NCI-H510A treated with DMSO at 0.1 percent for 48 hours (cell line): ENCODE results near the gene CDCP2.

Experiments used
- DNase-seq: peaks from one replicate; lab custom pipeline; 2025; lab: John Stamatoyannopoulos, UW

Gene CDCP2

DNA sequence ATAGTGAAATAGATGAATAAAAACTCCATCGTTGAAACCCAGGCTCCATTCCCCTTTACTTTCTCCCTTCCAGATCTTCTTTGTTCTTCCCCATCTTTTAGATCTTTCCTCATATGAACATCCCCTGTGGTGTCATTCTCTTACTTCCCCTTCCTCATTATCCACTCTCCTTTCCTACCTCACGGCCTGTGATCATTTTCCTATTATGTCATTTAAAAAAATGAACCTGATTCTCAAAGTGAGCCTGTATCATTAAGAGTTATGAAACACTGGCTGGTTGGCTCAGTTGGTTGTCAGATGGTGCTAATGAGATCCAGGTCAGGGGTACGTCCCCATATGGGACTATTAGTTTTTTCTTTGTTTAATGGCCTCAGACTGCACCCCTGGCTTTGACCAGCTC lies 61.1 kb downstream of the CDCP2 start:
- no peak for DNase-seq

DNA sequence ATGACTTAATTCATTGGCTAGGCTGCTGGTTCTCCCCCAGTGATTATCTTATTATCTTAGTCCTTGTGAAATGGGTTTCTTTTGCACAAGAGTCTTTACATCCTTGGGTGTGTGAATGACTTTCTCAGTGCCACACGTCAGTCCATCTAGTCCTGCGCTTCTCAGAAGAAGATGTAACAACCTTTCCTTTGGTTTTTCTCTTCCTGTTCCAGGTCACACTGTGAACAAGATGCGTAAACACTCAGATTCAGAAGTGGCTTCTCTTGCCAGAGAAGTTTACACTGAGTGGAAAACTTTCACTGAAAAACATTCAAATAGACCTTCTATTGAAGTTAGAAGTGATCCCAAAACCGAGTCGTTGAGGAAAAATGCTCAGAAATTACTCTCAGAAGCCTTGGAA lies 64.4 kb downstream of the CDCP2 start:
- no peak for DNase-seq

DNA sequence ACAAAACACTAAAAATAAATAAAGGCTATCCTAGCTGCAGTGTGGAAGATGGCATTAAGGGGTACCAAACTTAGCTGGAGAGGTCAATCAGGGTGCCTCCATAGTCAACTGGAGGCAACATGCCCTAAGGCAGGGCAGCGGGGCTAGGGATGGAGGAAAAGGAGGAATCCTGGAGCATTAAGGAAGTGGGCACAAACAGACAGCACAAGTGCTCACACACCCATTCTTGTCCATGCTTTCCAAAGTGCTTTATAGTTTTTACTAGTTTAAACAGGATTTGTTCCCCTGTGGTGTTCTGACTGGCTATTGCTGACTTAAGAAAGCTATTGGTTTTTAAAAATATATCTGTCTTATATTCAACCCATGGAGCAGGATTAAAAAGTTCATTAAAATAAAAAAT lies 66.0 kb downstream of the CDCP2 start:
- no peak for DNase-seq

DNA sequence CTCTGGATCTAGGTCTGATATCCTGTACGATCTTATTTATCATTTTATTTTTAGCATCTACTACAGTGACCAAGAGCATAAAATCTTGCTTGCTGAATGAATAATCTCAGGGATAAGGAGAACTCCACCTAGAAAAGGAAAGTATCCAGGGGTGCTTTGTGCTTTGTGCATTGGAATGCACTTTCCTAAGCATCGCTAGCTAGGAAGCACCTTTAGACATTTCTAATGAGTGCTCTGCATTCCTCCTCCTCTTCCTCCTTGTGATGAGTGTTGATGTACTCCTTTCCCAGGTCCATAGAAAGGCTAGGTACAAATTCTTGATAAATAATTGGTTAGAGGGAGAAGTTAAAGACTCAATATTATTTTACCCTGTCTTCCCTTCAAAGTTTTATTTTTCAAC lies 68.0 kb downstream of the CDCP2 start:
- DNase-seq = no peak
